Left ventricle myocardium inferior (tissue), 1 donor: Measurements from ENCODE around the gene GTF3C1. TPM values are rescaled to one million over a fixed set of nuclear protein-coding genes. Genes with fewer than 3 reads are reported as not detected.
"Not testable (repeated sequence)": the region's sequence is repeated elsewhere in the genome, so short reads cannot be mapped to it uniquely, and the experiment has no call there.

Experiments
- DNase-seq: peaks from one replicate; pipeline ENCODE4 v3.0.0-alpha.2; 2020
- H3K27ac ChIP-seq: fragments of 200-600 bp; replicated peaks from 2 replicates; pipeline ENCODE4 v1.8.0; 2021
- H3K27me3 ChIP-seq: fragments of 200-600 bp; 2 replicates; pipeline ENCODE4 v1.8.0; 2021; ENCODE audit warnings: low read depth
- H3K36me3 ChIP-seq: fragments of 200-600 bp; 2 replicates; pipeline ENCODE4 v1.8.0; 2021
- H3K4me1 ChIP-seq: fragments of 200-600 bp; 2 replicates; pipeline ENCODE4 v1.8.0; 2021
- H3K4me3 ChIP-seq: fragments of 200-600 bp; 2 replicates; pipeline ENCODE4 v1.8.0; 2021; ENCODE audit warnings: mild to moderate bottlenecking, moderate library complexity
- H3K9me3 ChIP-seq: fragments of 200-600 bp; replicated peaks from 2 replicates; pipeline ENCODE4 v1.8.0; 2021
- intact Hi-C: fragments of 100-400 bp; cut with micrococcal nuclease; formaldehyde crosslinking; loops from one replicate; pipeline ENCODE4 v1.11.0; 2022
- total RNA-seq: library from RNA; stranded (reverse); fragmentation: NEBNext Ultra II Directional; extraction: Animal tissue kit (Norgen Biotek cat#: 25700); gene quantifications from one replicate; pipeline ENCODE4 v1.2.1, GENCODE V29; 2021
- TF ChIP-seq, protein P1 (sequence below): fragments of 200-600 bp; IDR thresholded peaks from 2 replicates; pipeline ENCODE4 v1.8.0; 2021; ENCODE audit warnings: antibody characterized with exemption, mild to moderate bottlenecking, borderline replicate concordance
- donor health status: DM: no; HTN: yes; CAD: no; lungs with severe emphysema.

The GTF3C1 gene
- total RNA-seq, 1 donor from 2014 or later: 46.9 TPM

- TF ChIP-seq, protein P1, sequence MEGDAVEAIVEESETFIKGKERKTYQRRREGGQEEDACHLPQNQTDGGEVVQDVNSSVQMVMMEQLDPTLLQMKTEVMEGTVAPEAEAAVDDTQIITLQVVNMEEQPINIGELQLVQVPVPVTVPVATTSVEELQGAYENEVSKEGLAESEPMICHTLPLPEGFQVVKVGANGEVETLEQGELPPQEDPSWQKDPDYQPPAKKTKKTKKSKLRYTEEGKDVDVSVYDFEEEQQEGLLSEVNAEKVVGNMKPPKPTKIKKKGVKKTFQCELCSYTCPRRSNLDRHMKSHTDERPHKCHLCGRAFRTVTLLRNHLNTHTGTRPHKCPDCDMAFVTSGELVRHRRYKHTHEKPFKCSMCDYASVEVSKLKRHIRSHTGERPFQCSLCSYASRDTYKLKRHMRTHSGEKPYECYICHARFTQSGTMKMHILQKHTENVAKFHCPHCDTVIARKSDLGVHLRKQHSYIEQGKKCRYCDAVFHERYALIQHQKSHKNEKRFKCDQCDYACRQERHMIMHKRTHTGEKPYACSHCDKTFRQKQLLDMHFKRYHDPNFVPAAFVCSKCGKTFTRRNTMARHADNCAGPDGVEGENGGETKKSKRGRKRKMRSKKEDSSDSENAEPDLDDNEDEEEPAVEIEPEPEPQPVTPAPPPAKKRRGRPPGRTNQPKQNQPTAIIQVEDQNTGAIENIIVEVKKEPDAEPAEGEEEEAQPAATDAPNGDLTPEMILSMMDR: no peak
- intact Hi-C loops: loop anchor here (5.0 kb wide), 1 partner anchor 281 kb away; no protein-coding TSS in a partner anchor
- Histone ChIP-seq H3K27me3 (no peaks in the 10 kb centered on the region), H3K27ac (no peak overlapping the region), H3K4me1 (peaks cover 43% of the 10 kb centered on the region), H3K4me3 (no peak overlapping the region), H3K36me3 (peaks cover 35% of the 10 kb centered on the region), H3K9me3 (no peaks in the 10 kb centered on the region)
- no peak for DNase-seq
Measured at GRCh38 chr16:27458258-27458657, 91.5 kb downstream of the GTF3C1 start.

- not testable (repeated sequence) for H3K27me3 ChIP-seq, H3K9me3 ChIP-seq, H3K27ac ChIP-seq, DNase-seq, H3K4me3 ChIP-seq
- H3K36me3 ChIP-seq: peaks cover 28% of the 10 kb centered on the region
- intact Hi-C loops: loop anchor here (5.0 kb wide), 1 partner anchor 280 kb away; no protein-coding TSS in a partner anchor
- peaks cover 43% of the 10 kb centered on the region for H3K4me1 ChIP-seq
Measured at GRCh38 chr16:27457605-27457900, 92.2 kb downstream of the GTF3C1 start.

DNA sequence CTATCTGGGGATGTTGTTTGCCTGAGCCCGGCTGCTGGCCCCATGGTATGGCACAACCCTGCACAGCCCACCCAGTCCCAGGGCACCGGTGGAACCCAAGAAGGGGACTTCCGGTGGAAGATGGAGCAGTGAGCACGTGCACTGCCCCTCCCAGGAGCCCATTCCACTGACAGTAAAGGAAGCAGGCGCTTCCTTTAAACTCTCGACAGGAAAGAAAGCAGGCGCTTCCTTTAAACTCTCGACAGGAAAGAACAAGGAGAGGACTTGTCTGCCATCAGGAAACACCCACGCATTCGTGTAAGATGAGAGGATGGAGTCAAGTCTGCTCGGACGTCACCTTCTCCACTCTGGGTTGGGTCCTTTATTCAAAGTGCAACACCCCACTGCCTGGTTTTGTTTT, 94.0 kb downstream of the GTF3C1 start:
- Histone ChIP-seq H3K4me1 (peaks cover 29% of the 10 kb centered on the region), H3K9me3 (no peaks in the 10 kb centered on the region), H3K4me3 (no peak overlapping the region), H3K27ac (no peak overlapping the region), H3K36me3 (peaks cover 9% of the 10 kb centered on the region), H3K27me3 (peaks cover 14% of the 10 kb centered on the region)
- TF ChIP-seq, protein P1: no peak
- intact Hi-C loops: loop anchor here (5.0 kb wide), 1 partner anchor 278 kb away; no protein-coding TSS in a partner anchor
- DNase-seq: no peak

GRCh38 chr16:27453494-27453825, 96.3 kb downstream of the GTF3C1 start:
- TF ChIP-seq, protein P1: no peak
- H3K9me3 ChIP-seq: no peaks in the 10 kb centered on the region
- no peak overlapping the region for H3K27ac ChIP-seq

GRCh38 chr16:27452569-27453493, 96.9 kb downstream of the GTF3C1 start:
- Histone ChIP-seq H3K36me3 (no peaks in the 10 kb centered on the region), H3K4me3 (no peak overlapping the region), H3K27ac (no peak overlapping the region), H3K9me3 (no peaks in the 10 kb centered on the region), H3K4me1 (peaks cover 27% of the 10 kb centered on the region), H3K27me3 (peaks cover 43% of the 10 kb centered on the region)
- no peak for DNase-seq
- TF ChIP-seq, protein P1: no peak
- intact Hi-C loops: no loop called here

More at GRCh38 chr16:27453494-27453825, 96.3 kb downstream of the GTF3C1 start:
- intact Hi-C loops: no loop called here
- DNase-seq: no peak
- Histone ChIP-seq H3K27me3 (peaks cover 37% of the 10 kb centered on the region), H3K4me1 (peaks cover 27% of the 10 kb centered on the region), H3K36me3 (no peaks in the 10 kb centered on the region), H3K4me3 (no peak overlapping the region)

DNA sequence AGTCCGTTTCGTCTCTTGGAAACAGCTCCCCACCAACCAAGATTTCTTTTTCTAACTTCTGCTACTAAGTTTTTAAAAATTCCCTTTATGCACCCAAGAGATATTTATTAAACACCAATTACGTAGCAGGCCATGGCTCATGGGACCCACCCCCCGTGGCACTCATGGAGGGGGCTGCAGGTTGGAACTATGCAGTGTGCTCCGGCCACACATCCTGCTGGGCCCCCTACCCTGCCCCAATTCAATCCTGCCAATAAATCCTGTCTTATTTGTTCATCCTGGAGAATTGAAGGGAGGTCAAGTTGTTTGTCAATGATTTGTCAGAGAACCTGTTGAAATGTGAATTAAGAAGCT, 99.5 kb downstream of the GTF3C1 start:
- Histone ChIP-seq H3K36me3 (no peaks in the 10 kb centered on the region), H3K4me3 (no peak overlapping the region), H3K4me1 (peaks cover 8% of the 10 kb centered on the region), H3K27me3 (peaks cover 70% of the 10 kb centered on the region), H3K27ac (no peak overlapping the region), H3K9me3 (peaks cover 1% of the 10 kb centered on the region)
- DNase-seq: no peak
- TF ChIP-seq, protein P1: no peak
- intact Hi-C loops: no loop called here
